ENCODE measurements around the gene STMND1.

STMND1 gene

DNA sequence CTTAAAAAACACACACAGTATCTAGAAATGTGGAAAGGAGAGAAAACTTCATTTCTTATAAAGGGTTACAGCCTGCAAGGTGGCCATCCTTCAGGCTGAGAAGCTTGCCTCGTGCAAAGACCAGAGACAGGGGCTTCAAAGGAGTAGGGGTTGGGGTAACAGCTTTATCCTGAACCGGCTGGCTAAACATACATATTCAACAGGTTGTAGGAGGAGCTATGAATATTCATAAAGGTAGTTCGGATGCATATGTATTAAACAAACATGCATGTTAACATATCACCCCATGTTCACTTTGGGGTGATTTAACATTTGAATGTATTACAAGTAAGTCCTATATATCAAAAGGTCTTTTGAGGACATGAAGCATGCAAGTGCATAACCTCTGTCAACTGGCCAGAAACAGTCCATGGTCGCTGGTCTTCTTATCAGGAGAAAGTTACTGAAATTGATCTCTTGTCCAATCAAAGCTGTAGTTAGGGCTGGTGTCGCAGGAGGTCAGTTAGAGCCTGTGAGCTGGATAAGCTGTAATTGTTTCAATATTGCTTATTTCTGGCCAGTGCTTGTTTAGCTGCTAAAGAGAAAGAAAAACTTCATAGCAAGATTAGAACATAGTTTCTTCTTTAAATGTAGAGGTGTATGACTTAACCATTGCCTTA is 2.3 kb upstream of the STMND1 start:
- no peak for DNase-seq

DNA sequence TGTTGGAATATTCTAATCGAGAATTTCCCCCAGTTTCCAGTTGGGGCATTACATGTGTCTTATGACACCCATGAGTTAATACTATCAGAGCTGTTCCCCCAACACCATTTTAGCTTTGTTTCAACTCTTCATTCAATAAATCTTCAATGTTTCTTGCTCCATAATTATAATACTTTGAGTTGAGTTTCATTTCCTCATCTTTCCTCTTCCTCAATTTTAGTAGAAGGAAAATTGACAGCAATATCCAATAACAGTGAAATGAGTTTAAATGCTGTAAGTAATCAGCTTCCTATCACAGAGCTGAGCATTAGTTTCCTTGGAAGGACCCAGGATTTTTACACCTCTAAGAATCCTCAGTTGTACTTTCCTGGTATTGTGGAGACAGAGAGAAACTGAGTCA is 1.0 kb upstream of the STMND1 start:
- DNase-seq: no peak

DNA sequence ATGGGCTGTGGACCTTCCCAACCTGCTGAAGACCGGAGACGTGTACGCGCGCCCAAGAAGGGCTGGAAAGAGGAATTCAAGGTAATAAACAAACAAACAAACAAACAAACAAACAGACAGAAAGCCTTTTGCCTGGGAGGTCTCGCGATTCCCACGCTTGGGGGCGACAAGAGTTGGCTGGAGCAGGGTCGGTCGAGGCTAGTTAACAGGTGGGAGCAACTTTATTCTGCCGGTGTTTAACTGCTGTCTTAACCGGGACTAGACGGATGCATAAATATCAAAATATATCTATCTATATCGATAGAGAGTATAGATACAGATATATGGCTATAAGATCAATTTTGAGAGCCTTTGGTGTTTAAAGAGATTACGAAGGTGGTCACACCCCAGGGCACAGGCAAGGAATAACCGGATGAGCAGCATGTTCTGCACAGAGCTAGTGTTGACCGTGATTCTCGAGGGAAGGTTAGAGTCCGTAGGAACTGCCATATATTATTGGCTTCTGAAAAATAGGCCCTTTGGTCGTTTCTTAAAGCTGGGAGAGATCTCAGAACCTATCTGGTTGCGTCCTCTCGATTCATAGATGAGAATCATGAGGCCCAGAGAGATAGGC is 514 bp downstream of the STMND1 start:
- DNase-seq: no peak

DNA sequence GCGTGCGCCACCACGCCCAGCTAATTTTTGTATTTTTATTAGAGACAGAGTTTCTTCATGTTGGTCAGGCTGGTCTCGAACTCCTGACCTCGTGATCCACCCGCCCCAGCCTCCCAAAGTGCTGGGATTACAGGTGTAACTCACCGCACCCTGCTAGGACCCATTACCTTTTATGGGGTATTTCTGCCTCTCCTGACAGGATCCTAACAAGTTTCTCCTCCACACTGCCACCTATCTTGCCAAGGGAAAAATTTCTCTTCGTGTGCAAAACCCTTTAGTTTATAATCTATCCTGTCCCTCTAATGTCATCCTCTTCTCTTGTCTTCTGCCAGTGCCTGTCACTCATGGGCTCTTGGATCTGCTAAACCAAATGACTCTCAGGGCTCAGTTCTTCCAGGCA is 1.9 kb downstream of the STMND1 start:
- DNase-seq: no peak

- no peak for DNase-seq
These were observed 6.0 kb downstream of the STMND1 start for GRCh38 chr6:17107863-17108262.

GRCh38 chr6:17115251-17116116 is 13.6 kb downstream of the STMND1 start:
- no peak for DNase-seq

DNA sequence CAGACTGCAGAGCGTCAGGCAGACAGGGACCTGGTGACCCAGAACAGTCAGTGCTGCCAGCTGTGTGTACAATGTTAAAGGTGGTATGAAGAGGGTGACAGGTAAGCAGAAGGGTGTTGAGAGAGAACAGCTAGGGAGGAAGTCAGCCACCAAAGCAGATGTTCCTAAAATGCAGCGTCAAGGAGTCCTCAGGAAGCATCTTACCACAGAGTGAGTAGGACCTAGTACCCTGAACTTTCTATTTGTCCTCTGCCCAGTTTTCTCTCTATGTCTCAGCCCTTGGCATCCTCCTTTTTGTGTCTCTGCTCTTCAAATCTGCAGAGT is 14.2 kb downstream of the STMND1 start:
- DNase-seq: no peak

- DNase-seq: no peak
These were observed 18.2 kb downstream of the STMND1 start for GRCh38 chr6:17120019-17120418.

GRCh38 chr6:17125407-17125806 is 23.6 kb downstream of the STMND1 start:
- DNase-seq: no peak

DNA sequence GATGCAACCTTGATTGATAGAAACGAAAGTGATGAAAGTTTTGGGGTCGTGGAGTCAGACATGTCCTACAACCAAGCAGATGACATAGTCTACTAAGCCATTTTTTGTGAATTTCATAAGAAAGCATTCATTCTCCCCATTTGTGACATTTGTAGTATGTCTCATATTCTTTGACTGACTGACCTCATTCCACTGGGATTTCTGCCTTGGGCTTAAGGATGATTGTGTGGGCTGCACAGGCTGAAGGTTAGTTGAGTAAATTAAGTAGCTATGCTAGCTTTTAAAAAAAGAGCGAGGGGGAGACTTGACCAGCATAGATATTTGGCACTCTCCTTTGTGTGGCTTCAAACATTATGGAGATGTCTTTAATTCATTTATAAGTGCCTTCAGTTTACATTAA is 28.9 kb downstream of the STMND1 start:
- no peak for DNase-seq

- DNase-seq: no peak
These were observed 31.1 kb downstream of the STMND1 start for GRCh38 chr6:17132967-17133366.

DNA sequence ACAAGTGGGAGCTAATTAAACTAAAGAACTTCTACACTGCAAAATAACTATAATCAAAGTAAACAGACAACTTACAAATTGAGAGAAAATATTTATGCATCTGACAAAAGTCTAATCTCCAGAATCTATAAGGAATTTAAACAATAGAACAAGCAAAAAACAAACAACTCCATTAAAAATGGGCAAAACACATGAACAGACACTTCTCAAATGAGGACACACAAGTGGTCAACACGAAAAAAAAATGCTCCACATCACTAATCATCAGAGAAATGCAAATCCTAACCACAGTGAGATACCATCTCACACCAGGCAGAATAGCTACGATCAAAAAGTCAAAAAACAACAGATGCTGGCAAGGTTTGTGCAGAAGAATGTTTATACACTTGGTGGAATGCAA is 36.2 kb downstream of the STMND1 start:
- no peak for DNase-seq

DNA sequence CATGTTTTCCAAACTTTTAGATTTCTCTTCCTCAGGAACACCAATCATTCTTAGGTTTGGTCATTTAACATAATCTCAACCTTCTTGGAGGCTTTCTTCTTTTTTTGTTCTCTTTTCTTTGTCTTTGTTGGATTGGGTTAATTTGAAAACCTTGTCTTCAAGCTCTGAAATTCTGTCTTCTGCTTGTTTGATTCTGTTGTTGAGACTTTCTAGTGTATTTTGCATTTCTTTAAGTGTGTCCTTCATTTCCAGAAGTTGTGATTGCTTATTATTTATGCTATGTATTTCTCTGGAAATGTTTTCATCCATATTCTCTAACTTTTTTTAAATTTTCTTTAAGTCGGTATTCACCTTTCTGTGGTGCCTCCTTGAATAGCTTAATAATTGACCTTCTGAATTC is 42.2 kb downstream of the STMND1 start:
- DNase-seq: no peak

GRCh38 chr6:17149571-17149970 is 47.7 kb downstream of the STMND1 start:
- no peak for DNase-seq

DNA sequence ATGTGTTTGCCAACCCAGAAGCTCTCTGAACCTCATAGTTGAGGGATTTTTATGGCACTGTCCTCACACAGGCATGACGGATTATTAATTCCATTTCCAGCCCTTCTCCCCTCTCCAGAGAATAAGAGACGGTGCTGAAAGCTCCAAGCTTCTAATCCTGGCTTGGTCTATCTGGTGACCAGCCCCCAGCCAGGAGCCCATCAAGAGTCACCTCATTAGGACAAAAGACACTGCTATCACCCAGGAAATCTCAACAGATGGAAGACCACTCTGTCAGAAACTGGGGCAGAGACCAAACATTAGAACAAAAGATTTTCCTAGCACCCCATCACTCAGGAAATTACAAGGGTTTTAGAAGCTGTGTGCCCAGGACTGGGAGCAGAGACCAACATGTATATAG is 48.2 kb downstream of the STMND1 start:
- no peak for DNase-seq

GRCh38 chr6:17151888-17152287 is 50.0 kb downstream of the STMND1 start:
- no peak for DNase-seq

- no peak for DNase-seq
These were observed 50.9 kb downstream of the STMND1 start for GRCh38 chr6:17152703-17153102.

GRCh38 chr6:17156112-17156921 is 54.5 kb downstream of the STMND1 start:
- DNase-seq: peak; percentile 60

- no peak for DNase-seq
These were observed 55.1 kb downstream of the STMND1 start for GRCh38 chr6:17156966-17157365.

DNA sequence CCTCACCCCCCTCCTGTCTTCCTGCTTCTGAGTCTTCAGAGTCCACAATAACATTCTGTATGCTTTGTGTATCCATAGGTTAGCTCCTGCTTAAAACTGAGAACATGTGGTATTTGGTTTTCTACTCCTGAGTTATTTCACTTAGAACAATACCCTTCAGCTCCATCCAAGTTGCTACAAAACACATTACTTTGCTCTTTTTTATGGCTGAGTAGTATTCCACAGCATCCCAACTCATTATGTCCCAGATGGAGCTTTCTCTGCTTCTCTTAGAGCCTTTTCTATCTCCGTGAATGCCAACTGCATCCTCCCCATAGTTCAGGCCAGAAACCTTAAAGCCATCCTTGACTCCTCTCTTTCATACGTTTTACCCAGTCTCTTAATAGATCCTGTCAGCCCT is 55.8 kb downstream of the STMND1 start:
- DNase-seq: no peak

DNA sequence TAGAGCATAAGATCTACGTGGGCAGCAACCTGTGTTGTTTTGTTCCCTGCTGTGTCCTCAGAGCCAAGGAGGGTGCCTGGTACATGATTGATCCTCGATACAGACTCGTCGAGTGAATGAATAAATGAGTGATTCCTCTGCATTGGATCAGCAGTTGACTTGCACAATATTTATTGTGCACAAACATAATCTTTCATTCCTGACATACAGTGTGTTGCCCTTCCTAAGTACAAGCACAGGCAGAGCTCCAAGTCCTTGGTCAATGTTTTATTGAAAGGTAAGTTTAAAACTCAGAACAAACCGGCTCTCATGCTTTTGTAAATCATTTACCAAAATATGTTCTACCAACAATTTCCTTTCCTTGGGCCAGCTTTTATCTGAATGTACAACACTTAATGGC is 57.4 kb downstream of the STMND1 start:
- no peak for DNase-seq

DNA sequence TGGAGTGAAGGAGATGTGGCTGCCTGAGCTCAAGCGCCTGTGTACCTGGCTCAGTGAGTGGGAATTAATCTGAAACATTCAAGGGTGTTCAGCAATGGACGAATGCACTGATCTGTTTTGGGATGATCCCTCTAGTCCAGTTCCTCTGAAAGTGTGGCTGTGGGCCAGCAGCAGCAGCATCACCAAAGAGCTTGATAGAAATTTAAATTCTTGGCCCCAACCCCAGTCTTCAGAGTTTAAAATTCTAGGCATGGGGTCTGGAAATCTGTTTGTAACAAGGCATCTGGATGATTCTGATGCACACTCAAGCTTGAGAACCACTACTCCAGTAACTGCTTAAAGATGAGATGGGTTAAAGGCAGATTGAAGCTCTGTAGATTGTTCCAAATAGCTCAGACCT is 59.2 kb downstream of the STMND1 start:
- DNase-seq: no peak

GRCh38 chr6:17165383-17165782 is 63.5 kb downstream of the STMND1 start:
- no peak for DNase-seq
